Fibroblast of lung (primary cell): ENCODE data around the gene ALDH3B2. TPM values are rescaled to one million over a fixed set of nuclear protein-coding genes. Genes with fewer than 3 reads are reported as not detected.
A peak's percentile ranks its signal among the peaks of the same experiment; 100 is the strongest.
"Not testable (repeated sequence)": the region's sequence is repeated elsewhere in the genome, so short reads cannot be mapped to it uniquely, and the experiment has no call there.

Source experiments
- DNase-seq, 2 donors: peaks; one replicate each; pipeline versions ENCODE4 v3.0.0 to v3.0.0-alpha.2; 2010; ENCODE audit warnings: low read depth in 2 of 2
- H2AFZ ChIP-seq: 2 replicates; pipeline ENCODE4 v1.5.1; 2012; ENCODE audit warnings: low read length, control low read depth, inconsistent platforms
- H3K27ac ChIP-seq: 2 replicates; pipeline ENCODE4 v1.5.1; 2011; ENCODE audit warnings: low read length, control low read depth; ENCODE audit not compliant: insufficient read depth
- H3K27me3 ChIP-seq: 2 replicates; pipeline ENCODE4 v1.5.1; 2011; ENCODE audit warnings: mild to moderate bottlenecking, low read length; ENCODE audit not compliant: control insufficient read depth, insufficient read depth
- H3K36me3 ChIP-seq: 2 replicates; pipeline ENCODE4 v1.5.1; 2011; ENCODE audit warnings: low read length; ENCODE audit not compliant: control insufficient read depth, insufficient read depth
- H3K4me1 ChIP-seq: 2 replicates; pipeline ENCODE4 v1.5.1; 2011; ENCODE audit warnings: low read length; ENCODE audit not compliant: control insufficient read depth, insufficient read depth; ENCODE audit errors: extremely low read depth
- H3K4me2 ChIP-seq: 2 replicates; pipeline ENCODE4 v1.5.1; 2011; ENCODE audit warnings: low read length, control low read depth; ENCODE audit not compliant: insufficient read depth; ENCODE audit errors: extremely low read depth
- H3K4me3 ChIP-seq, 4 experiments: fragments of 200-600 bp in 1 of 4; sonication (generic) in 1 of 4; replicated peaks in 1 of 4; 2 replicates each; pipeline ENCODE4 v1.5.1; 2011 to 2016; ENCODE audit warnings: low read length in 4 of 4, low read depth in 3 of 4, mild to moderate bottlenecking in 3 of 4, control low read depth in 2 of 4, inconsistent platforms in 1 of 4, mixed read lengths in 1 of 4; ENCODE audit not compliant: insufficient read depth in 1 of 4; ENCODE audit errors: control extremely low read depth in 1 of 4
- H3K79me2 ChIP-seq: 2 replicates; pipeline ENCODE4 v1.5.1; 2012; ENCODE audit warnings: mild to moderate bottlenecking, low read length, inconsistent platforms; ENCODE audit not compliant: control insufficient read depth, insufficient read depth
- H3K9ac ChIP-seq: 2 replicates; pipeline ENCODE4 v1.5.1; 2011; ENCODE audit warnings: mild to moderate bottlenecking, low read length, control low read depth; ENCODE audit not compliant: insufficient read depth
- H3K9me3 ChIP-seq: 2 replicates; pipeline ENCODE4 v1.5.1; 2012; ENCODE audit warnings: low read depth, low read length; ENCODE audit not compliant: control insufficient read depth, insufficient read depth
- H4K20me1 ChIP-seq: 2 replicates; pipeline ENCODE4 v1.5.1; 2011; ENCODE audit warnings: low read length; ENCODE audit not compliant: control insufficient read depth, insufficient read depth; ENCODE audit errors: extremely low read depth
- polyA plus RNA-seq, 2 donors: library from polyadenylated mRNA; depleted of rRNA in 1 of 2; stranded (reverse) in 1 of 2; unstranded in 1 of 2; fragments of >200 nt; gene quantifications; 2 replicates each; pipeline ENCODE4 v1.2.1, GENCODE V29; 2011 to 2012; ENCODE audit warnings: missing spikeins in 1 of 2
- total RNA-seq: library from RNA; depleted of rRNA; stranded (reverse); fragments of >200 nt; gene quantifications from 2 replicates; pipeline ENCODE4 v1.2.1, GENCODE V29; 2014
- TF ChIP-seq, protein P1 (sequence below), 2 donors: IDR thresholded peaks in 1 of 2; conservative IDR thresholded peaks in 1 of 2; 1 replicate in 1 of 2; 2 replicates in 1 of 2; pipeline ENCODE4 v1.5.1; 2011 to 2012; ENCODE audit warnings: low read length in 2 of 2, control low read depth in 1 of 2, inconsistent platforms in 1 of 2, low read depth in 1 of 2, mild to moderate bottlenecking in 1 of 2

ALDH3B2 gene
- total and polyA plus RNA-seq, 2 donors (not counting 1 experiment from before 2014, with no cell fraction given), result not detected

DNA sequence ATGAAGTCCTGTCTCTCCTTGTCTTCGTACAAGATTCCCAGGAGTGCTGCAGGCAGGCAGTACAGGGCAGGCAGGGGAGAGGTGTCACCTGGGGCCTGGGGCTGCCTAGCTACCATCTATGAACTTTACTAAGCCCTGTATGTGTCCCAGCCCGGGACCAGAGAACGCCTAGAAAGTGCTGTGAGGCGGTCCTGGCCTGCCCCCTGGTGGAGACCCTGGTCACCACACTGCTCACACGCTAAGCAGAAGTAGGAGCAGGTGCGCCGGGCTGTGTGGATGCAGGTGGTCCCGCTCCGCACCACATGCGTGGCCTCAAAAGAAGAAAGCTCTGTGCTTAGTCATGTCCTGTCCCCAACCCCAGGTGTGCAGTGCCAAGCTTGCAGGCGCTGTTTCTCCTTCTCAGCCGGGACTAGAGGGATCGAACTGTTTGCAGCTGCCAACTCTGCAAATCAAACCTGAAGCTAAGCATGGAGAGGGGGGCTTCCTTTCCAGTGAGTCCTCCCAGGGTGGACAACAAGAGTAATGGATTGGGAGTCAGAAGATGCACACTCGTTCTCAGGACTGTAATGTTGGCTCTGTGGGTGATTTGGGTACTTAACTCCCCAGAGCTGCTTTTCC is 39.6 kb upstream of the ALDH3B2 start:
- TF ChIP-seq, protein P1, sequence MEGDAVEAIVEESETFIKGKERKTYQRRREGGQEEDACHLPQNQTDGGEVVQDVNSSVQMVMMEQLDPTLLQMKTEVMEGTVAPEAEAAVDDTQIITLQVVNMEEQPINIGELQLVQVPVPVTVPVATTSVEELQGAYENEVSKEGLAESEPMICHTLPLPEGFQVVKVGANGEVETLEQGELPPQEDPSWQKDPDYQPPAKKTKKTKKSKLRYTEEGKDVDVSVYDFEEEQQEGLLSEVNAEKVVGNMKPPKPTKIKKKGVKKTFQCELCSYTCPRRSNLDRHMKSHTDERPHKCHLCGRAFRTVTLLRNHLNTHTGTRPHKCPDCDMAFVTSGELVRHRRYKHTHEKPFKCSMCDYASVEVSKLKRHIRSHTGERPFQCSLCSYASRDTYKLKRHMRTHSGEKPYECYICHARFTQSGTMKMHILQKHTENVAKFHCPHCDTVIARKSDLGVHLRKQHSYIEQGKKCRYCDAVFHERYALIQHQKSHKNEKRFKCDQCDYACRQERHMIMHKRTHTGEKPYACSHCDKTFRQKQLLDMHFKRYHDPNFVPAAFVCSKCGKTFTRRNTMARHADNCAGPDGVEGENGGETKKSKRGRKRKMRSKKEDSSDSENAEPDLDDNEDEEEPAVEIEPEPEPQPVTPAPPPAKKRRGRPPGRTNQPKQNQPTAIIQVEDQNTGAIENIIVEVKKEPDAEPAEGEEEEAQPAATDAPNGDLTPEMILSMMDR (conservative IDR thresholded peaks at IDR 0.05 in 1 of 2, IDR thresholded peaks at IDR 0.05 in 1 of 2; ENCODE audit: low read depth in 1 of 2, low read length in 2 of 2), result peak; percentile 4 to 17
- H2AFZ ChIP-seq, H4K20me1 ChIP-seq, H3K79me2 ChIP-seq, DNase-seq, H3K9ac ChIP-seq, H3K36me3 ChIP-seq, H3K27ac ChIP-seq, H3K4me1 ChIP-seq, H3K4me3 ChIP-seq, H3K9me3 ChIP-seq, H3K27me3 ChIP-seq, H3K4me2 ChIP-seq: not testable (repeated sequence)

DNA sequence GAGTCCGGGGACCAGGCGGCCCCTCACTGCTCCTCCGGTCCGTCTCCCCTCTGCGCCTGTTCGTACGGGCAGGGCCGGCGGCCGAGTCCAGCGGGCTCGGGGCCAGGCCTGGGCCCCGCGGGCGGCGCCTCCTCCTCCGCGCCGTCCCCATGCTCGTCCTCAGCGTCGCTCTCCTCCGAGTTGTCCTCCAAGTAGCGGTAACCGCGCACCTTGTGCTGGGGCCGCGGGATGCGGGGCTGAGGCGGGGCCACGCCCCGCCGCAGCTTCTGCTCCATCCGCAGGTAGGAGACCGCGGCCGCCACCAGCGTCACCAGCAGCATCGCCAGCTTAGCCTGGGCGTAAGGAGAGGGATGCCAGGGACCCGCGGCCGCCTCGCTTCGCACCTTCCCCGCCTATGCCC is 37.3 kb upstream of the ALDH3B2 start:
- H4K20me1 ChIP-seq, H3K4me3 ChIP-seq, DNase-seq, H2AFZ ChIP-seq, H3K79me2 ChIP-seq, H3K9me3 ChIP-seq, H3K36me3 ChIP-seq, H3K9ac ChIP-seq, H3K4me1 ChIP-seq, H3K27ac ChIP-seq, H3K27me3 ChIP-seq, H3K4me2 ChIP-seq: not testable (repeated sequence)

DNA sequence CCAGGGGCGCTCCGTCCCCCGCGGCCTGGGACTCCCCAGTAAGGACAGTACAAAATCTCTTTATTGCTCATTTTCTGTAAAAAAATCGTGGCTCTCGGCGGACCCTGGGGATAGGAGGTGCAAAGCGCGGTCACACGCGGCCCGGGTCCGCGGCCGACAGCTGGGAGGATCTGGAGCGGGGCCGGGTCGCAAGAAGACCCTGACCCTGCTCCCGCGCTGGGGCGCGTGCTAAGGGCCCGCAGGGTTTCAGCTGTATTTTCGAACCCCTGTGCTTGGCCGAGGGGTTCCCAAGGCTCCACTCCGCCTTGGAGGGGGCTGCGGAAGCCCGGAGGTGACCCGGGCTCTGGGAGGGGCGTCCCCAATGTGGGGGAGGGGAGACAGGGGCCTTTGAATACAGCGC is 36.8 kb upstream of the ALDH3B2 start:
- H3K9ac ChIP-seq, H3K79me2 ChIP-seq, H4K20me1 ChIP-seq, H2AFZ ChIP-seq, H3K27me3 ChIP-seq, H3K4me2 ChIP-seq, H3K9me3 ChIP-seq, H3K27ac ChIP-seq, DNase-seq, H3K4me3 ChIP-seq, H3K36me3 ChIP-seq, H3K4me1 ChIP-seq: not testable (repeated sequence)

DNA sequence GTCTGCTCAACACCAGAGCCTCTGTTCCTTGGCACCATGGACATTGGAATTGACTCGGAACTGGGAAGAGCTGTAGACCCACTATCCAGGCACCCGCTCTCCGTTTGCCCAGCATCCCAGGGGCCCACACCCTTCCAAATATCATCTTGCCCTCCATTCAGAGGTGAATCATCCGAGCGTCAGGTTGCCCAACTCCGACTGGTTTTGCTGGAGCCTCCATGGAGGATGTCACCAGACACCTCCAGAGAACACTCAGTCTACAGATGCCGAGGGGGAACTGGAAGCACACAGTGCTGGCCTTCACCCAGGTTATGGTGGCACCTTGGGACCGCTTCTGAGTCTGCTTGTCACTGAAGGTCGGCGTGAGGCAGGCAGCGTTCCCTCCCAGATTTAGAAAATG is 35.4 kb upstream of the ALDH3B2 start:
- H3K27ac ChIP-seq, H4K20me1 ChIP-seq, H3K36me3 ChIP-seq, DNase-seq, H3K9ac ChIP-seq, H3K79me2 ChIP-seq, H3K4me3 ChIP-seq, H3K9me3 ChIP-seq, H3K27me3 ChIP-seq, H3K4me2 ChIP-seq, H3K4me1 ChIP-seq, H2AFZ ChIP-seq: not testable (repeated sequence)
